ENCODE results near the gene HUS1B. TPM values are rescaled to one million over a fixed set of nuclear protein-coding genes. Genes with fewer than 3 reads are reported as not detected.
"Not testable (repeated sequence)": the region's sequence is repeated elsewhere in the genome, so short reads cannot be mapped to it uniquely, and the experiment has no call there.

HUS1B gene
- total RNA-seq, 1 donor from 2014 or later: 0.53 TPM

GRCh38 chr6:677919-678318 is 21.0 kb upstream of the HUS1B start:
- H3K27me3 ChIP-seq (ENCODE audit: control insufficient read depth, insufficient read depth, low read length): no peaks in the 10 kb centered on the region
- DNase-seq (ENCODE audit: low read depth): no peak
- H3K4me3 ChIP-seq (ENCODE audit: low read depth, low read length): no peak overlapping the region
- TF ChIP-seq CTCF (IDR thresholded peaks at IDR 0.05; ENCODE audit: insufficient read depth, low read length, severe bottlenecking): no peak
- no peaks in the 10 kb centered on the region for H3K36me3 ChIP-seq (ENCODE audit: control insufficient read depth, insufficient read depth, low read length)
- FAIRE-seq: no peak

GRCh38 chr6:674956-675355 is 18.1 kb upstream of the HUS1B start:
- Histone ChIP-seq H3K36me3 (ENCODE audit: control insufficient read depth, insufficient read depth, low read length) (no peaks in the 10 kb centered on the region), H3K27me3 (ENCODE audit: control insufficient read depth, insufficient read depth, low read length) (no peaks in the 10 kb centered on the region), H3K4me3 (ENCODE audit: low read depth, low read length) (no peak overlapping the region)
- DNase-seq (ENCODE audit: low read depth) (no peak), FAIRE-seq (no peak)
- TF ChIP-seq CTCF (IDR thresholded peaks at IDR 0.05; ENCODE audit: insufficient read depth, low read length, severe bottlenecking): no peak

GRCh38 chr6:674406-674805 is 17.5 kb upstream of the HUS1B start:
- Histone ChIP-seq H3K4me3 (ENCODE audit: low read depth, low read length) (no peak overlapping the region), H3K36me3 (ENCODE audit: control insufficient read depth, insufficient read depth, low read length) (no peaks in the 10 kb centered on the region), H3K27me3 (ENCODE audit: control insufficient read depth, insufficient read depth, low read length) (no peaks in the 10 kb centered on the region)
- no peak for FAIRE-seq
- no peak for TF ChIP-seq CTCF (IDR thresholded peaks at IDR 0.05; ENCODE audit: insufficient read depth, low read length, severe bottlenecking)
- no peak for DNase-seq (ENCODE audit: low read depth)

- Histone ChIP-seq H3K4me3 (ENCODE audit: low read depth, low read length) (no peak overlapping the region), H3K27me3 (ENCODE audit: control insufficient read depth, insufficient read depth, low read length) (no peaks in the 10 kb centered on the region), H3K36me3 (ENCODE audit: control insufficient read depth, insufficient read depth, low read length) (no peaks in the 10 kb centered on the region)
- no peak for TF ChIP-seq CTCF (IDR thresholded peaks at IDR 0.05; ENCODE audit: insufficient read depth, low read length, severe bottlenecking)
- no peak for DNase-seq (ENCODE audit: low read depth)
- FAIRE-seq: no peak
Observed at GRCh38 chr6:667253-667927, 10.5 kb upstream of the HUS1B start.

- FAIRE-seq (no peak), DNase-seq (ENCODE audit: low read depth) (no peak)
- TF ChIP-seq CTCF (IDR thresholded peaks at IDR 0.05; ENCODE audit: insufficient read depth, low read length, severe bottlenecking): no peak
- Histone ChIP-seq H3K4me3 (ENCODE audit: low read depth, low read length) (no peak overlapping the region), H3K27me3 (ENCODE audit: control insufficient read depth, insufficient read depth, low read length) (no peaks in the 10 kb centered on the region), H3K36me3 (ENCODE audit: control insufficient read depth, insufficient read depth, low read length) (no peaks in the 10 kb centered on the region)
Observed at GRCh38 chr6:665403-666267, 8.7 kb upstream of the HUS1B start.

- not testable (repeated sequence) for H3K36me3 ChIP-seq (ENCODE audit: control insufficient read depth, insufficient read depth, low read length); DNase-seq (ENCODE audit: low read depth); H3K4me3 ChIP-seq (ENCODE audit: low read depth, low read length); H3K27me3 ChIP-seq (ENCODE audit: control insufficient read depth, insufficient read depth, low read length); FAIRE-seq
Observed at GRCh38 chr6:663788-664187, 6.9 kb upstream of the HUS1B start.

All from bronchial epithelial cell (primary cell).